ENCODE measurements around the gene NOP14.

The NOP14 gene

DNA sequence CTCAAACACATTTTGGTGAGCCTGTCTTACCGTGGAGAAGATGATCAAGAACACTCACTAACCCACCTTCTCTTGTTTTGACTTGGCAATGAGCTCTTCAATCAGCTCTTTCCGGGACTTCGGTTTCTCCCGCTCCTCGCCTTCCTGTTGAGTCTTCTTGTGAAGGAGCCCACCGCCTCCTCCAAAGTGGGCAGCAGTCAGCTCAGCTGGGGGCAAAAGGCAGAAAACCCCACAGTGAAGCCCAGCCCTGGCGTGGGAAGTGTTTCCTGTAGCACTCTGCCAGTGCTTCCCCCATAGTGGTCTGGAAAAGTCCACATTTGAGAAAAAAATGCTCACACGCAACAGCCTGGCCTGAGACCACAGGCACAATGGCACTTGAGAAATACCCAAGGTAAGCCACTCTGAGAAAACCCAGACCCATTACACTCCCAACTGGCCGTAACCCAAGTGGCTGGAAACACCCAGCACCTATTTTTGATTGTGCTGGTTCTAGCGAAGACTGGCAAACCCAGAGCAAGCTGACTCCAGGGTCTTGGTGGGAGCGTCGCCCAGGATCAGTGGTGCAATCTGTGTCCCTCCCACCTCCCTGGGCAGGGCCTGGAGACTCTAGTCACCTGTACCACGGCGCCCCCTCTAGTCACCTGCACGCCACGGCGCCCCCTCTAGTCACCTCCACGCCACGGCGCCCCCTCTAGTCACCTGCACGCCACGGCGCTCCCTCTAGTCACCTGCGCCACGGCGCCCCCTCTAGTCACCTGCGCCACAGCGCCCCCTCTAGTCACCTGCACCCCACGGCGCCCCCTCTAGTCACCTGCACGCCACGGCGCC, 8.6 kb downstream of the NOP14 start:
- TF ChIP-seq CTCF (IDR thresholded peaks at IDR 0.05; ENCODE audit: borderline replicate concordance, control extremely low read depth, extremely low read depth, insufficient read depth, missing control alignments) = peak; percentile 53
- in situ Hi-C loops (cut with MboI; ENCODE audit: low sequenced_read_pairs, unreplicated experiment) = no loop called here
- DNase-seq (ENCODE audit: low spot score) = peak; percentile 71

DNA sequence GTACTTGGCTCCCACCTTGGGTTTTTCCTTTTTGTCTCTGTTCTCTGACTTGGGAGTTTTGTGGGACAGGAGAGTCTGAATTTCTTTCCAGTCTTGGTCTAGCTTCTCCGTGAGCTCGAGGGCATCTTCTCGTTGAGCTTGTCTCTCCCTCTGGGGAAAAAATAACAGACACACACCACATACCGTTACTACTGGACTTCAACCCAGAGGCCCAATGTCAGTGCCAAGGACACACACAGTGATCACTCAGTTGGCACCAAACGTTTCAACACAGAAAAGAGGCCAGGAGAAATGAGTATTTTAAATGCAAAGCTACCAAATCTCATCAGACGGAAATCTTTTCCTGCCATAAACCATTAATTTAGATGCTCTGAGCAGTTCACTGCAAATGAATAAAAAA, 9.7 kb downstream of the NOP14 start:
- in situ Hi-C loops (cut with MboI; ENCODE audit: low sequenced_read_pairs, unreplicated experiment) = no loop called here
- no peak for TF ChIP-seq CTCF (IDR thresholded peaks at IDR 0.05; ENCODE audit: borderline replicate concordance, control extremely low read depth, extremely low read depth, insufficient read depth, missing control alignments)
- DNase-seq (ENCODE audit: low spot score) = no peak

DNA sequence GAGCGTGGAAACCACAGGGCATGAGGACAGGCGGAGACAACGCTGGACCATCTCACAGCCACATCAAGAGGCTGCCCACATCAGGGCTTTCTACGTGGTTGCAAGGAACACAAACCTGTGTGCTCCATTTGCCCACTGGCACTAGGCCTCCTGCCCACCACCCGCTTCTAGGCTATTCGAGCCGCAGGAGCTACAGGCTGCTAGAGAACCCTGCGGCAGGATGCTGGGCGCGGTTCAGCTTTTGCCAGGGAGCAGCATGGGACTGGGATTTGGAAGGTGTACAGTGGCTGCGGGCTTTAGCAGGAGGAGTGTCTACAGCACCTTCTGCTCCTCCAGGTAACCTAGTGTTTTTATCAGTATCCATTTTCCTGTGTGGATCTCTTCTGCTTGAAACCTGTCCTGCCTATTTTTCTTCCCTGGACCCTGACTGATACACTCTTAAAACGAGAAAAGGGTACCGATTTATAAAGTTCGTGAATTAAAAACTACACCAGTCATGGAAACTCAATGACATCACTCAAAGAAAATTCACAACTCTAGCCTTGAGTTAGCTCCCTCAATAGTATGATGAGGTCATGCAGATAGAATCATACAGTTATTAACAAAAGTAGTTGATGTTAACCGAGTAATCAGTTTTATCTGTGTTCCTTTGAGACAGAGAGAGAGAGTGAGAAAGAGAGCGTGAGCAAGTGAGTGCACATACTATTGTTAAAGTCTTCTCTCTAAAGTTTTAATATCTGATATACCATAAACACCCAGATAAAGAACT, 12.8 kb downstream of the NOP14 start:
- no peak for DNase-seq (ENCODE audit: low spot score)
- in situ Hi-C loops (cut with MboI; ENCODE audit: low sequenced_read_pairs, unreplicated experiment) = no loop called here
- no peak for TF ChIP-seq CTCF (IDR thresholded peaks at IDR 0.05; ENCODE audit: borderline replicate concordance, control extremely low read depth, extremely low read depth, insufficient read depth, missing control alignments)

GRCh38 chr4:2949782-2950125, 13.5 kb downstream of the NOP14 start:
- no peak for DNase-seq (ENCODE audit: low spot score)

DNA sequence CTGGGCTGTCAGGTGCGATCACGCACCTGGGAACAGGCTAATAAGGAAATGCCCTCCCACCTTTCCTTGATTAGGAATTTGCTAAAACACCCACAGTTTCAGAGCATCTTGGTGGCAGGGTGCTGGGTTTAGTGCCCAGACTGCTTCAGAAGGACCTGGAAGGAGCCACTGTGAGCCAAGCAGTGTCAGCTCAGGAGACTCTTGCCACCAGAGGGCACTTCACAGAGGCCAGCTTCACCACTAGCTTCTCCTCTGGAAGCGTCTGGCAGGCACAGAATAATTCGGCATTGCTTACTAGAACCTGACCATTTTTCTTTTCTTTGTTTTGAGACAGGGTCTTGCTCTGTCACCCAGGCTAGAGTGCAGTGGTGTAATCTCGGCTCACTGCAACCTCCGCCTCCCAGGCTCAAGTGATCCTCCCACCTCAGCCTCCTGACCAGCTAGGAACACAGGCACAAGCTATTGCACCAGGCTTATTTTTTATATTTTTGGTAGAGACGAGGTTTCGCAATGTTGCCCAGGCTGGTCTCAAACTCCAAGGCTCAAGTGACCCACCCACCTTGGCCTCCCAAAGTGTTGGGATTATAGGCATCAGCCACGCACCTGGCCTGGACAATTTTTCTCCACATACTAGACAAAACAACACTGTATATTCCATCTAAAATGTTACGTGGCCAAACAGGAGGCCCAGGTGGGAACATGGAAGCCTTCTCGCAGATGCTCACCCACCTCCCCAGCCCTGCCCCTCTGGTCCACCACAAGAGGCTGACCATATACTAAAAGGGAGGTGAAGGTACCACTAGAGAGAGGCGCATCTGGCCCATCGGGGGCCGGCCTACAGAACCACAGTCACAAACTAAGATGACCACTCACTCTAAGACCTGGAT, 14.1 kb downstream of the NOP14 start:
- in situ Hi-C loops (cut with MboI; ENCODE audit: low sequenced_read_pairs, unreplicated experiment) = no loop called here
- TF ChIP-seq CTCF (IDR thresholded peaks at IDR 0.05; ENCODE audit: borderline replicate concordance, control extremely low read depth, extremely low read depth, insufficient read depth, missing control alignments) = peak; percentile 30
- DNase-seq (ENCODE audit: low spot score) = no peak

More at GRCh38 chr4:2949782-2950125, 13.5 kb downstream of the NOP14 start:
- in situ Hi-C loops (cut with MboI; ENCODE audit: low sequenced_read_pairs, unreplicated experiment) = no loop called here
- no peak for TF ChIP-seq CTCF (IDR thresholded peaks at IDR 0.05; ENCODE audit: borderline replicate concordance, control extremely low read depth, extremely low read depth, insufficient read depth, missing control alignments)

- no peak for TF ChIP-seq CTCF (IDR thresholded peaks at IDR 0.05; ENCODE audit: borderline replicate concordance, control extremely low read depth, extremely low read depth, insufficient read depth, missing control alignments)
- in situ Hi-C loops (cut with MboI; ENCODE audit: low sequenced_read_pairs, unreplicated experiment) = no loop called here
- no peak for DNase-seq (ENCODE audit: low spot score)
Measured at GRCh38 chr4:2947926-2948325, 15.3 kb downstream of the NOP14 start.
